ENCODE results near the gene CRLF3. TPM values are rescaled to one million over a fixed set of nuclear protein-coding genes. Genes with fewer than 3 reads are reported as not detected.

CRLF3 gene
- total RNA-seq: 12.4 and 20.2 TPM in 2 replicates

GRCh38 chr17:30824356-30825145 is at the start of gene CRLF3:
Gene CRLF3 (minus strand): TSS chr17:30824692. CDS start chr17:30824651, 41 bp downstream.

GRCh38 chr17:30831663-30832437 is 7.4 kb upstream of the CRLF3 start, which contains the start of gene ATAD5:
Gene ATAD5 (plus strand): TSS chr17:30831966. CDS start chr17:30832348, 382 bp downstream.

Small RNA genes within 50 kb of the gene (small RNA-seq; reads per million reads assigned to genes)
- gene RNU6-298P: not detected

Other genes starting within 250 kb of the CRLF3 start
- 2.9 and 7.7 TPM in 2 replicates for gene ATAD5, start 7.3 kb upstream of the CRLF3 start, total RNA-seq
- gene TEFM, start 81.5 kb upstream of the CRLF3 start, total RNA-seq: 8.8 and 18.4 TPM in 2 replicates
- gene ADAP2, start 97.3 kb upstream of the CRLF3 start, total RNA-seq: 0.19 and 0.33 TPM in 2 replicates
- gene RNF135, start 146.3 kb upstream of the CRLF3 start, total RNA-seq: 6.8 and 9.1 TPM in 2 replicates

Data from vein endothelial cell (primary cell).